GM12874 (cell line): ENCODE results near the gene TWF2.
A peak's percentile ranks its signal among the peaks of the same experiment; 100 is the strongest.

Experiments used
- TF ChIP-seq, protein P1 (sequence below): IDR thresholded peaks from 2 replicates; pipeline ENCODE4 v1.5.1; 2011; ENCODE audit warnings: low read depth, mild to moderate bottlenecking, control low read depth, low read length, moderate library complexity; ENCODE audit not compliant: insufficient read depth

TWF2 gene

GRCh38 chr3:52223449-52224408 lies 15.2 kb downstream of the TWF2 start:
- TF ChIP-seq, protein P1, sequence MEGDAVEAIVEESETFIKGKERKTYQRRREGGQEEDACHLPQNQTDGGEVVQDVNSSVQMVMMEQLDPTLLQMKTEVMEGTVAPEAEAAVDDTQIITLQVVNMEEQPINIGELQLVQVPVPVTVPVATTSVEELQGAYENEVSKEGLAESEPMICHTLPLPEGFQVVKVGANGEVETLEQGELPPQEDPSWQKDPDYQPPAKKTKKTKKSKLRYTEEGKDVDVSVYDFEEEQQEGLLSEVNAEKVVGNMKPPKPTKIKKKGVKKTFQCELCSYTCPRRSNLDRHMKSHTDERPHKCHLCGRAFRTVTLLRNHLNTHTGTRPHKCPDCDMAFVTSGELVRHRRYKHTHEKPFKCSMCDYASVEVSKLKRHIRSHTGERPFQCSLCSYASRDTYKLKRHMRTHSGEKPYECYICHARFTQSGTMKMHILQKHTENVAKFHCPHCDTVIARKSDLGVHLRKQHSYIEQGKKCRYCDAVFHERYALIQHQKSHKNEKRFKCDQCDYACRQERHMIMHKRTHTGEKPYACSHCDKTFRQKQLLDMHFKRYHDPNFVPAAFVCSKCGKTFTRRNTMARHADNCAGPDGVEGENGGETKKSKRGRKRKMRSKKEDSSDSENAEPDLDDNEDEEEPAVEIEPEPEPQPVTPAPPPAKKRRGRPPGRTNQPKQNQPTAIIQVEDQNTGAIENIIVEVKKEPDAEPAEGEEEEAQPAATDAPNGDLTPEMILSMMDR: no peak

- TF ChIP-seq, protein P1: no peak
These were observed 16.4 kb downstream of the TWF2 start for GRCh38 chr3:52222319-52223221.

DNA sequence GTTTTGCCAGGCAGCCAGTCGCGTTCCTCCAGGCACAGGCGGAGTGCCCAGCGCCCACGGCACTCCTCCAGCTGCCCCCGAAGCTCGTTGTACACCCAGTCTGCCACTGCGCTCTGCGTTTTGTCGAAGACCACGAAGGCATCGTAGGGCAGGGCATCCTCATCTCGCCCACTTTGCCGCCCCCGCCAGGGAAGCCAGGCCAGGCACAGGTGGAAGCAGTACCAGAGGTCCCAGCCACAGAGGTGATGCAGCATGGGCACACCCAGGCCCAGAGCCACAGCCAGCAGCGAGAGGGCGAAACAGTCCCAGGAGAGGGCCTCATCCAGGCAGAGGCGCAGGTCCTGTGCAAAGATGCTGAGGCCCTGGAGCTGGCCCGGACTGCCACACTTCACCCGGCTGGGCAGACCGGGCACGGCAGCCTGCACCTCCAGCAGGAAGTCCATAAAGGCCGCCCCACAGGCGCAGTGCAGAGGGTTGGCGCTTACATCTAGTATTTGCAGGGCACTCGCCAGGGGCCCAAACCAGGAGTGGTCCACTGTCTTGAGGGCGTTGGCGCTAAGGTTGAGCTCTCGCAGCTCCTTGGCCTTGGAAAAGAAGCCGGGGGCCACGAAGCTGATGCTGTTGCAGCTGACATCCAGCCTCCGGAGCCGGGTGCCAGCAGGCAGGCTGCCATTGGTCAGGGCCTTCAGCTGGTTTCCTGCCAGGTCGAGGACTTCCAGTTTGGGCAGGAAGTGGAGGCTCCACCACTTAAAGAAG lies 17.2 kb downstream of the TWF2 start:
- TF ChIP-seq, protein P1: no peak

DNA sequence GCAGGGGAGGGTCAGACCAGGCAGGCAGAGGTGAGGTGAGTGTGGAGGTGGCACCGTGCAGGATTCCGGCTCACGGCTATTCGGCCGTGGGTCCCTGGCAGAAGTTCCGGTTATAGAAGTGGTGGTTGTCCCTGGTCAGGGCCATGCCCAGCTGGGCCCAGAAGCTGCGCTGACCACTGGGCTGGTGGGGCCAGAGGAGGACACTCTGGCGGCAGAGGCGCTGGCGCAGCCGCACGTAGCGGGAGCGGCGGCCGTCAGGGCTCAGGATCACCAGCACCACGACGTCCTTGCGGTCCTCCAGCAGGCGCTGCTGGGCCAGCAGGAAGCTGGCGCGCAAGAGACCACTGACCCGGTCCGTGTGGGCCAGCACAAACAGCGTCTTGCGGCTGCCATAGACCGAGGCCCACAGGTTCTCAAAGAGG lies 17.8 kb downstream of the TWF2 start:
- TF ChIP-seq, protein P1: no peak

GRCh38 chr3:52220380-52221026 lies 18.5 kb downstream of the TWF2 start:
- TF ChIP-seq, protein P1: peak; percentile 96

DNA sequence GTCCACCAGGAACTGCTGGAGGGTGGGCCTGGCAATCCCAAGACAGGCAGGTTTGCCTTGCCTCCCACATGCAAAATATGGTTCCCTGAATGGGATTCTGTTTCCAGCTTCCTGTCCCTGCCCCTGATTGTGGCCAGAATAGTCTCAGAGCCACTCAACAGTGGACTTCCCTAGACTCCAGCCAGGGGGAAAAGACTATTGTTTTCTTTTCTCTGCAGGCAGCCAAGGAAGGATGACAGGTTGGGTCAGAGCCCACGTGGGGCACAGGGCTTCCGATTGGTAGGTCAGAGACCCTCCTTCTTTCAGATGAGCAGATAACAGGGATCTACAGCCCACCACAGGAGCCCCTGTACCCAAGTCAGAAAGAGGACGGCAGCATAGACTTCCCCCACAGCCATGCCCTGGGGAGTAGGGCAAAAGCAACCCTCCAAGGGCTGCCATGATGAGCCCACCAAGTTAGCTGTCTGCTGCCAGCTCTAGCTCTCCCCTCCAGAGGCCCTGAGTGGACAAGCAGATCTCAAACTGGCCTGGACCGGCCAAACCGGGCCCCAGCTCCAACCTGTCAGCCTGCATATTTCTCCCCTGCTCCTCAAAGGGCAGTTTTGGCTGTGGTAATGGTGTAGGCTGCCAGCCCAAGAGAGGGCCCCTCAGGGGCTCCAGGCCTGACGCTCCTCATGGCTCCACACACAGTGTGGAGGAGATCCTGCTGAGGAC lies 19.9 kb downstream of the TWF2 start:
- TF ChIP-seq, protein P1: no peak
